PC-3 (cell line): ENCODE measurements around the gene FANCC. TPM values are rescaled to one million over a fixed set of nuclear protein-coding genes. Genes with fewer than 3 reads are reported as not detected.

Experiments
- ATAC-seq: fragments of 200-7000 bp; cut with Tn5 transposase; 2 replicates; pipeline ENCODE4 v1.9.1; 2020; ENCODE audit warnings: mild to moderate bottlenecking, moderate library complexity
- BruUV-seq: library from RNA; stranded (reverse); fragments of 400-500 nt; replicated peaks from 2 replicates; lab custom pipeline; 2021; lab: Mats Ljungman, UMichigan
- CTCF ChIA-PET: fragments of 300-600 bp; sonication (Branson Sonifier 250); formaldehyde crosslinking; loops from one replicate; lab custom pipeline; 2022; ENCODE audit warnings: antibody characterized with exemption; lab: Charles Lee
- POLR2A ChIA-PET: fragments of 300-600 bp; sonication (Branson Sonifier 250); formaldehyde crosslinking; loops from one replicate; lab custom pipeline; 2022; ENCODE audit warnings: antibody characterized with exemption; ENCODE audit not compliant: unreplicated experiment; lab: Charles Lee
- DNase-seq: peaks from one replicate; pipeline ENCODE4 v3.0.0-alpha.2; 2015
- H2AFZ ChIP-seq: fragments of 300-600 bp; sonication (generic); 2 replicates; pipeline ENCODE4 v1.6.0; 2016; ENCODE audit warnings: antibody characterized with exemption, low read length
- H3F3A ChIP-seq: fragments of 300-600 bp; sonication (generic); one replicate; pipeline ENCODE4 v1.6.0; 2017; ENCODE audit warnings: antibody characterized with exemption, low read length, control low read depth, mild to moderate bottlenecking; ENCODE audit not compliant: unreplicated experiment
- H3K27ac ChIP-seq: fragments of 300-600 bp; sonication (generic); 2 replicates; pipeline ENCODE4 v1.5.1; 2016; ENCODE audit warnings: mild to moderate bottlenecking, low read length
- H3K27me3 ChIP-seq: fragments of 300-600 bp; sonication (generic); 2 replicates; pipeline ENCODE4 v1.6.1; 2016; ENCODE audit warnings: low read length, mixed read lengths
- H3K36me3 ChIP-seq: fragments of 300-600 bp; sonication (generic); 2 replicates; pipeline ENCODE4 v1.6.1; 2016; ENCODE audit warnings: low read depth, mixed run types, low read length, mixed read lengths
- H3K4me1 ChIP-seq: fragments of 300-600 bp; sonication (generic); 2 replicates; pipeline ENCODE4 v1.5.1; 2016; ENCODE audit warnings: low read length; ENCODE audit not compliant: insufficient read depth
- H3K4me2 ChIP-seq: fragments of 300-600 bp; sonication (generic); 2 replicates; pipeline ENCODE4 v1.6.0; 2016; ENCODE audit warnings: low read length
- H3K4me3 ChIP-seq: fragments of 300-600 bp; sonication (generic); 2 replicates; pipeline ENCODE4 v1.5.1; 2016; ENCODE audit warnings: mild to moderate bottlenecking, low read length, mixed read lengths
- H3K79me2 ChIP-seq: fragments of 300-600 bp; sonication (generic); 2 replicates; pipeline ENCODE4 v1.6.1; 2017; ENCODE audit warnings: low read length, mixed read lengths
- H3K9ac ChIP-seq: fragments of 300-600 bp; sonication (generic); 2 replicates; pipeline ENCODE4 v1.6.0; 2016; ENCODE audit warnings: mild to moderate bottlenecking, low read length
- H3K9me2 ChIP-seq: fragments of 300-600 bp; sonication (generic); replicated peaks from 2 replicates; pipeline ENCODE4 v1.6.1; 2016; ENCODE audit warnings: mixed run types, low read length, mixed read lengths
- H3K9me3 ChIP-seq: fragments of 300-600 bp; sonication (generic); 2 replicates; pipeline ENCODE4 v1.6.1; 2016; ENCODE audit warnings: low read length, mixed read lengths
- H4K20me1 ChIP-seq: fragments of 300-600 bp; sonication (generic); 2 replicates; pipeline ENCODE4 v1.6.1; 2016; ENCODE audit warnings: low read length, mixed read lengths
- CTCF ChIP-seq: fragments of 300-600 bp; sonication (generic); conservative IDR thresholded peaks from 2 replicates; pipeline ENCODE4 v1.5.1; 2017; ENCODE audit warnings: antibody characterized with exemption, low read depth, mild to moderate bottlenecking, low read length
- EZH2 ChIP-seq: fragments of 300-600 bp; sonication (generic); IDR thresholded peaks from one replicate; pipeline ENCODE4 v1.6.1; 2017; ENCODE audit warnings: antibody characterized with exemption, mild to moderate bottlenecking, low read length; ENCODE audit not compliant: unreplicated experiment
- EZH2phosphoT487 ChIP-seq: fragments of 300-600 bp; sonication (generic); IDR thresholded peaks from 2 replicates; pipeline ENCODE4 v1.6.1; 2018; ENCODE audit warnings: mild to moderate bottlenecking, antibody characterized with exemption, low read length, borderline replicate concordance
- intact Hi-C: fragments of 100-400 bp; cut with micrococcal nuclease; formaldehyde crosslinking; loops from 2 replicates; pipeline ENCODE4 v1.9.0; 2023
- total RNA-seq: library from RNA; depleted of rRNA; stranded (reverse); fragments of >200 nt; gene quantifications from 2 replicates; pipeline ENCODE4 v1.2.3, GENCODE V29; 2014

Gene FANCC
- total RNA-seq, 1 experiment from 2014 or later, result 6.9 TPM

GRCh38 chr9:95085036-95085770, 232.3 kb downstream of the FANCC start:
- CTCF ChIA-PET, result no interaction called here
- H3K9me3 ChIP-seq, result no peaks in the 10 kb centered on the region
- H3K4me1 ChIP-seq, result no peaks in the 10 kb centered on the region
- DNase-seq (no peak), ATAC-seq (no peak)
- H3K9ac ChIP-seq, result no peak overlapping the region
- no peaks in the 10 kb centered on the region for H3F3A ChIP-seq
- H3K27me3 ChIP-seq, result no peaks in the 10 kb centered on the region
- no peaks in the 10 kb centered on the region for H3K9me2 ChIP-seq
- no peak overlapping the region for H3K4me3 ChIP-seq
- TF ChIP-seq EZH2 (no peak), CTCF (no peak), EZH2phosphoT487 (no peak)
- no peak overlapping the region for H3K27ac ChIP-seq
- no peaks in the 10 kb centered on the region for H4K20me1 ChIP-seq
- intact Hi-C loops, result no loop called here
- no TSS peak for BruUV-seq
- POLR2A ChIA-PET, result no interaction called here
- no peak overlapping the region for H3K4me2 ChIP-seq
- no peak overlapping the region for H2AFZ ChIP-seq
- H3K36me3 ChIP-seq, result peaks cover 3% of the 10 kb centered on the region; the same call in 1 of the 2 replicates
- no peaks in the 10 kb centered on the region for H3K79me2 ChIP-seq

GRCh38 chr9:95084254-95084934, 233.1 kb downstream of the FANCC start:
- ATAC-seq (no peak), DNase-seq (no peak)
- no peaks in the 10 kb centered on the region for H3K27me3 ChIP-seq
- no peak overlapping the region for H3K9ac ChIP-seq
- ChIA-PET CTCF (interaction anchor here (0.5 to 0.6 kb wide), 3 partner anchors 16 to 530 kb away, joined by 3 to 4 read pairs (median 3); no protein-coding TSS in a partner anchor), POLR2A (no interaction called here)
- peaks cover 3% of the 10 kb centered on the region; the same call in 1 of the 2 replicates for H3K36me3 ChIP-seq
- intact Hi-C loops, result no loop called here
- no peaks in the 10 kb centered on the region for H3K79me2 ChIP-seq
- H3K4me1 ChIP-seq, result no peaks in the 10 kb centered on the region
- H3K4me3 ChIP-seq, result no peak overlapping the region
- no peak overlapping the region for H2AFZ ChIP-seq
- H3F3A ChIP-seq, result no peaks in the 10 kb centered on the region
- BruUV-seq, result no TSS peak
- H3K27ac ChIP-seq, result no peak overlapping the region
- TF ChIP-seq EZH2, result no peak
- H3K4me2 ChIP-seq, result no peak overlapping the region
- no peaks in the 10 kb centered on the region for H4K20me1 ChIP-seq
- no peaks in the 10 kb centered on the region for H3K9me3 ChIP-seq
- no peaks in the 10 kb centered on the region for H3K9me2 ChIP-seq

- H3K9me3 ChIP-seq, result no peaks in the 10 kb centered on the region
- H3K9me2 ChIP-seq, result no peaks in the 10 kb centered on the region
- no peak overlapping the region for H3K4me3 ChIP-seq
- H3F3A ChIP-seq, result no peaks in the 10 kb centered on the region
- H2AFZ ChIP-seq, result no peak overlapping the region
- H3K9ac ChIP-seq, result no peak overlapping the region
- ChIA-PET POLR2A (no interaction called here), CTCF (no interaction called here)
- BruUV-seq, result no TSS peak
- H3K4me2 ChIP-seq, result no peak overlapping the region
- H3K79me2 ChIP-seq, result no peaks in the 10 kb centered on the region
- H4K20me1 ChIP-seq, result no peaks in the 10 kb centered on the region
- H3K36me3 ChIP-seq, result peaks cover 3% of the 10 kb centered on the region; the same call in 1 of the 2 replicates
- H3K27ac ChIP-seq, result no peak overlapping the region
- no peak for TF ChIP-seq EZH2phosphoT487
- no peak for TF ChIP-seq CTCF
- intact Hi-C loops, result no loop called here
- H3K4me1 ChIP-seq, result no peaks in the 10 kb centered on the region
- DNase-seq (no peak), ATAC-seq (no peak)
- H3K27me3 ChIP-seq, result no peaks in the 10 kb centered on the region
Measured at GRCh38 chr9:95083086-95083768, 234.3 kb downstream of the FANCC start.
